MM.1S (cell line): ENCODE data around the gene KIAA1958.

ENCODE experiments used
- DNase-seq: peaks from one replicate; pipeline ENCODE4 v3.0.0-alpha.2; 2015
- H2AFZ ChIP-seq: fragments of 300-600 bp; sonication (generic); 2 replicates; pipeline ENCODE4 v1.6.0; 2016; ENCODE audit warnings: antibody characterized with exemption, low read length
- H3F3A ChIP-seq: fragments of 300-600 bp; sonication (generic); 2 replicates; pipeline ENCODE4 v1.6.1; 2016; ENCODE audit warnings: mild to moderate bottlenecking, antibody characterized with exemption, low read length, moderate library complexity, mixed read lengths; ENCODE audit not compliant: insufficient read depth
- H3K27ac ChIP-seq: fragments of 300-600 bp; sonication (generic); 2 replicates; pipeline ENCODE4 v1.5.1; 2016; ENCODE audit warnings: mild to moderate bottlenecking, low read length
- H3K27me3 ChIP-seq: fragments of 300-600 bp; sonication (generic); replicated peaks from 2 replicates; pipeline ENCODE4 v1.6.0; 2016; ENCODE audit warnings: low read length; ENCODE audit not compliant: insufficient read depth
- H3K36me3 ChIP-seq: fragments of 300-600 bp; sonication (generic); replicated peaks from 2 replicates; pipeline ENCODE4 v1.6.1; 2016; ENCODE audit warnings: mild to moderate bottlenecking, low read length, mixed read lengths; ENCODE audit not compliant: insufficient read depth
- H3K4me1 ChIP-seq: fragments of 300-600 bp; sonication (generic); 2 replicates; pipeline ENCODE4 v1.6.1; 2016; ENCODE audit warnings: low read length, mixed read lengths
- H3K4me2 ChIP-seq: fragments of 300-600 bp; sonication (generic); 2 replicates; pipeline ENCODE4 v1.6.0; 2016; ENCODE audit warnings: low read depth, low read length
- H3K4me3 ChIP-seq: fragments of 300-600 bp; sonication (generic); 2 replicates; pipeline ENCODE4 v1.5.1; 2016; ENCODE audit warnings: low read length, mixed read lengths
- H3K79me2 ChIP-seq: fragments of 300-600 bp; sonication (generic); 2 replicates; pipeline ENCODE4 v1.6.1; 2016; ENCODE audit warnings: mixed run types, low read length, mixed read lengths
- H3K9ac ChIP-seq: fragments of 300-600 bp; sonication (generic); 2 replicates; pipeline ENCODE4 v1.6.1; 2016; ENCODE audit warnings: low read length, mixed read lengths
- H3K9me2 ChIP-seq: fragments of 300-600 bp; sonication (generic); replicated peaks from 2 replicates; pipeline ENCODE4 v1.6.1; 2016; ENCODE audit warnings: mild to moderate bottlenecking, low read length, mixed read lengths; ENCODE audit not compliant: insufficient read depth
- H3K9me3 ChIP-seq: fragments of 300-600 bp; sonication (generic); replicated peaks from 2 replicates; pipeline ENCODE4 v1.6.1; 2016; ENCODE audit warnings: mild to moderate bottlenecking, low read length, mixed read lengths; ENCODE audit not compliant: insufficient read depth
- H4K20me1 ChIP-seq: fragments of 300-600 bp; sonication (generic); 2 replicates; pipeline ENCODE4 v1.6.1; 2016; ENCODE audit warnings: mild to moderate bottlenecking, low read length, moderate library complexity, mixed read lengths; ENCODE audit not compliant: insufficient read depth
- EZH2 ChIP-seq: fragments of 300-600 bp; sonication (generic); optimal IDR thresholded peaks from 2 replicates; pipeline ENCODE3; 2017; ENCODE audit warnings: low read depth, mild to moderate bottlenecking, antibody characterized with exemption, low read length, mixed read lengths
- EZH2phosphoT487 ChIP-seq: fragments of 300-600 bp; sonication (generic); IDR thresholded peaks from 2 replicates; pipeline ENCODE4 v1.6.1; 2018; ENCODE audit warnings: antibody characterized with exemption, low read length
- TF ChIP-seq, protein P1 (sequence below): fragments of 300-600 bp; sonication (generic); IDR thresholded peaks from 2 replicates; pipeline ENCODE4 v1.5.1; 2016; ENCODE audit warnings: antibody characterized with exemption, low read length, mixed read lengths

The KIAA1958 gene

GRCh38 chr9:112502175-112502946 lies 15.7 kb downstream of the KIAA1958 start:
- TF ChIP-seq, protein P1, sequence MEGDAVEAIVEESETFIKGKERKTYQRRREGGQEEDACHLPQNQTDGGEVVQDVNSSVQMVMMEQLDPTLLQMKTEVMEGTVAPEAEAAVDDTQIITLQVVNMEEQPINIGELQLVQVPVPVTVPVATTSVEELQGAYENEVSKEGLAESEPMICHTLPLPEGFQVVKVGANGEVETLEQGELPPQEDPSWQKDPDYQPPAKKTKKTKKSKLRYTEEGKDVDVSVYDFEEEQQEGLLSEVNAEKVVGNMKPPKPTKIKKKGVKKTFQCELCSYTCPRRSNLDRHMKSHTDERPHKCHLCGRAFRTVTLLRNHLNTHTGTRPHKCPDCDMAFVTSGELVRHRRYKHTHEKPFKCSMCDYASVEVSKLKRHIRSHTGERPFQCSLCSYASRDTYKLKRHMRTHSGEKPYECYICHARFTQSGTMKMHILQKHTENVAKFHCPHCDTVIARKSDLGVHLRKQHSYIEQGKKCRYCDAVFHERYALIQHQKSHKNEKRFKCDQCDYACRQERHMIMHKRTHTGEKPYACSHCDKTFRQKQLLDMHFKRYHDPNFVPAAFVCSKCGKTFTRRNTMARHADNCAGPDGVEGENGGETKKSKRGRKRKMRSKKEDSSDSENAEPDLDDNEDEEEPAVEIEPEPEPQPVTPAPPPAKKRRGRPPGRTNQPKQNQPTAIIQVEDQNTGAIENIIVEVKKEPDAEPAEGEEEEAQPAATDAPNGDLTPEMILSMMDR, result no peak
- TF ChIP-seq EZH2 (no peak), EZH2phosphoT487 (no peak)

GRCh38 chr9:112503170-112503569 lies 16.5 kb downstream of the KIAA1958 start:
- no peak for TF ChIP-seq EZH2
- TF ChIP-seq, protein P1, result no peak
- no peak for TF ChIP-seq EZH2phosphoT487
- no peaks in the 10 kb centered on the region for H3K27me3 ChIP-seq
- H4K20me1 ChIP-seq, result no peaks in the 10 kb centered on the region
- H3K9me3 ChIP-seq, result no peaks in the 10 kb centered on the region
- H3K9ac ChIP-seq, result no peak overlapping the region
- H3K36me3 ChIP-seq, result no peaks in the 10 kb centered on the region
- H2AFZ ChIP-seq, result no peak overlapping the region
- no peaks in the 10 kb centered on the region for H3F3A ChIP-seq
- 0 out of 2 replicates have a peak, but pooled peaks cover 12% of the 10 kb centered on the region for H3K79me2 ChIP-seq
- H3K4me1 ChIP-seq, result no peaks in the 10 kb centered on the region
- H3K9me2 ChIP-seq, result no peaks in the 10 kb centered on the region
- H3K4me3 ChIP-seq, result no peak overlapping the region
- no peak overlapping the region for H3K27ac ChIP-seq
- no peak overlapping the region for H3K4me2 ChIP-seq
- DNase-seq, result no peak

More at GRCh38 chr9:112502175-112502946, 15.7 kb downstream of the KIAA1958 start:
- H3K9me3 ChIP-seq, result no peaks in the 10 kb centered on the region
- no peaks in the 10 kb centered on the region for H3K4me1 ChIP-seq
- H3K4me2 ChIP-seq, result no peak overlapping the region
- no peaks in the 10 kb centered on the region for H4K20me1 ChIP-seq
- no peak overlapping the region for H3K4me3 ChIP-seq
- no peak overlapping the region for H2AFZ ChIP-seq
- H3K36me3 ChIP-seq, result no peaks in the 10 kb centered on the region
- no peaks in the 10 kb centered on the region for H3K9me2 ChIP-seq
- 0 out of 2 replicates have a peak, but pooled peaks cover 12% of the 10 kb centered on the region for H3K79me2 ChIP-seq
- H3F3A ChIP-seq, result no peaks in the 10 kb centered on the region
- H3K27me3 ChIP-seq, result no peaks in the 10 kb centered on the region
- no peak overlapping the region for H3K9ac ChIP-seq
- no peak for DNase-seq
- no peak overlapping the region for H3K27ac ChIP-seq

DNA sequence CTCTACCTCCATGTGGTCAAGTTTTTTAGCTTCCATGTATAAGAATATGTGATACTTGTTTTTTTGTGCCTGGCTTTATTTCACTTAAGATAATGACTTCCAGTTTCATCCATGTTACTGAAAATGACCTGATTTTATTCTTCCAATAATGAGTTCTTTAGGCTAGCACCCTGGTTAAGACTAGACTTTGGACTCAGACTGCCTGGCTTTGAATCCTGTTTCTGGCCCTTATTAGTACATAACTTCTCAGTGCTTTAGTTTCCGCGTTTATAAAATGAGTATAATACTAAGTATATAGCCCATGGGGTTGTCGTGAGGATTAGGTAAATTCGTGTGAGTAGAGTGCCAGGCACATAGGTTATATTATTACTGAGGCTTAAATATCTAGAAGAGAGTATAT lies 18.5 kb downstream of the KIAA1958 start:
- no peaks in the 10 kb centered on the region for H3K27me3 ChIP-seq
- no peak overlapping the region for H3K27ac ChIP-seq
- no peaks in the 10 kb centered on the region for H3K36me3 ChIP-seq
- TF ChIP-seq, protein P1, result no peak
- TF ChIP-seq EZH2phosphoT487 (no peak), EZH2 (no peak)
- H4K20me1 ChIP-seq, result no peaks in the 10 kb centered on the region
- DNase-seq, result no peak
- H3K79me2 ChIP-seq, result 0 out of 2 replicates have a peak, but pooled peaks cover 12% of the 10 kb centered on the region
- no peaks in the 10 kb centered on the region for H3F3A ChIP-seq
- no peak overlapping the region for H3K4me3 ChIP-seq
- no peaks in the 10 kb centered on the region for H3K4me1 ChIP-seq
- H3K9me3 ChIP-seq, result no peaks in the 10 kb centered on the region
- H3K9ac ChIP-seq, result no peak overlapping the region
- no peaks in the 10 kb centered on the region for H3K9me2 ChIP-seq
- no peak overlapping the region for H3K4me2 ChIP-seq
- H2AFZ ChIP-seq, result no peak overlapping the region
